Measurements from ENCODE around the gene PTPA. TPM values are rescaled to one million over a fixed set of nuclear protein-coding genes. Genes with fewer than 3 reads are reported as not detected.

Gene PTPA
- total and polyA plus RNA-seq, 2 of the 4 experiments (the other 2 are of a cell fraction): 124 to 149 TPM

- Histone ChIP-seq H3K4ac (ENCODE audit: low read depth, low read length) (no peak overlapping the region), H3K14ac (replicated peaks; ENCODE audit: low read depth, low read length) (no peak overlapping the region), H2BK15ac (ENCODE audit: low read depth, low read length) (no peak overlapping the region), H3K4me2 (ENCODE audit: low read depth, low read length) (no peak overlapping the region), H4K5ac (ENCODE audit: low read depth, low read length) (no peak overlapping the region), H3K4me3 (ENCODE audit: insufficient read depth, low read depth, low read length) (no peak overlapping the region), H3K79me1 (ENCODE audit: low read depth in 1 of 2, low read length in 2 of 2) (peaks cover 24 to 68% of the 10 kb centered on the region in 2 experiments; a peak in 3 of 4 replicates), H2AFZ (replicated peaks; ENCODE audit: low read length, poor library complexity) (no peak overlapping the region), H4K20me1 (ENCODE audit: insufficient read depth, low read length) (peaks cover 17% of the 10 kb centered on the region), H3K36me3 (ENCODE audit: control insufficient read depth, insufficient read depth, low read length) (peaks cover 21% of the 10 kb centered on the region), H3K9me1 (ENCODE audit: insufficient read depth, low read length) (no peaks in the 10 kb centered on the region; the same call in 1 of the 2 replicates), H3K56ac (ENCODE audit: extremely low read depth, insufficient read depth, low read length) (no peak overlapping the region), H4K91ac (ENCODE audit: insufficient read depth, low read depth, low read length) (no peak overlapping the region), H3K27me3 (ENCODE audit: control insufficient read depth, insufficient read depth, low read length) (no peaks in the 10 kb centered on the region), H3K9me3 (ENCODE audit: control insufficient read depth, insufficient read depth, low read length) (no peaks in the 10 kb centered on the region), H2BK120ac (ENCODE audit: low read depth, low read length) (no peak overlapping the region), H2AK9ac (replicated peaks; ENCODE audit: low read depth, low read length, poor library complexity) (no peak overlapping the region), H3K9ac (ENCODE audit: low read depth, low read length) (no peak overlapping the region), H2BK5ac (ENCODE audit: low read depth, low read length, poor library complexity, severe bottlenecking) (no peak overlapping the region), H3K23ac (ENCODE audit: low read depth, low read length) (no peak overlapping the region), H2BK20ac (ENCODE audit: low read depth, low read length) (no peak overlapping the region), H3K27ac (ENCODE audit: insufficient read depth, low read length) (no peak overlapping the region), H2AK5ac (ENCODE audit: low read depth, low read length) (no peak overlapping the region), H3K4me1 (ENCODE audit: control insufficient read depth, insufficient read depth, low read length) (peaks cover 5% of the 10 kb centered on the region), H3K18ac (ENCODE audit: low read depth, low read length) (no peak overlapping the region), H4K8ac (ENCODE audit: low read depth in 2 of 2, low read length in 2 of 2) (no peak overlapping the region)
- in situ Hi-C loops (cut with MboI; ENCODE audit: low sequenced_read_pairs) (no loop called here), intact Hi-C loops (cut with micrococcal nuclease) (no loop called here), dilution Hi-C loops (cut with HindIII; ENCODE audit: low sequenced_read_pairs, unreplicated experiment) (no loop called here)
- TF ChIP-seq USF2 (IDR thresholded peaks at IDR 0.05; ENCODE audit: low read depth, low read length) (no peak), MAFK (IDR thresholded peaks at IDR 0.05; ENCODE audit: low read depth, low read length) (no peak), MXI1 (IDR thresholded peaks at IDR 0.05; ENCODE audit: borderline replicate concordance, low read depth, low read length) (no peak), BHLHE40 (IDR thresholded peaks at IDR 0.05; ENCODE audit: low read depth, low read length) (no peak), CHD1 (IDR thresholded peaks at IDR 0.05; ENCODE audit: low read depth, low read length) (no peak), RAD21 (IDR thresholded peaks at IDR 0.05; ENCODE audit: low read length) (no peak), POLR2A (IDR thresholded peaks at IDR 0.05; ENCODE audit: low read depth, low read length) (no peak), RCOR1 (IDR thresholded peaks at IDR 0.05; ENCODE audit: insufficient replicate concordance, low read length) (no peak), NFE2L2 (IDR thresholded peaks at IDR 0.05; ENCODE audit: low read depth, low read length) (no peak), MAZ (IDR thresholded peaks at IDR 0.05; ENCODE audit: borderline replicate concordance, low read depth, low read length) (no peak), CEBPB (IDR thresholded peaks at IDR 0.05; ENCODE audit: low read depth, low read length) (no peak), SMC3 (IDR thresholded peaks at IDR 0.05; ENCODE audit: low read depth, low read length) (no peak)
- TF ChIP-seq, protein P1, sequence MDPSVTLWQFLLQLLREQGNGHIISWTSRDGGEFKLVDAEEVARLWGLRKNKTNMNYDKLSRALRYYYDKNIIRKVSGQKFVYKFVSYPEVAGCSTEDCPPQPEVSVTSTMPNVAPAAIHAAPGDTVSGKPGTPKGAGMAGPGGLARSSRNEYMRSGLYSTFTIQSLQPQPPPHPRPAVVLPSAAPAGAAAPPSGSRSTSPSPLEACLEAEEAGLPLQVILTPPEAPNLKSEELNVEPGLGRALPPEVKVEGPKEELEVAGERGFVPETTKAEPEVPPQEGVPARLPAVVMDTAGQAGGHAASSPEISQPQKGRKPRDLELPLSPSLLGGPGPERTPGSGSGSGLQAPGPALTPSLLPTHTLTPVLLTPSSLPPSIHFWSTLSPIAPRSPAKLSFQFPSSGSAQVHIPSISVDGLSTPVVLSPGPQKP (IDR thresholded peaks at IDR 0.05; ENCODE audit: borderline replicate concordance, low read depth, low read length): no peak
- DNase-seq: no peak
- WGBS, 2 experiments (ENCODE audit: extremely low coverage in 2 of 2, insufficient read length in 1 of 2): 100% methylated on average over 1 of the region's 4 CpGs; no CpG with 5 or more reads in 1 of the 2 experiments
- ATAC-seq (ENCODE audit: low read depth): no peak
- ChIA-PET POLR2A (ENCODE audit: unreplicated experiment) (no interaction called here), CTCF (interaction anchor here (0.6 kb wide), 1 partner anchor 505 kb away, joined by 5 read pairs; no protein-coding TSS in a partner anchor)
- no TSS peak for BruUV-seq (replicated peaks)
Observed at GRCh38 chr9:129118799-129119198, 7.6 kb downstream of the PTPA start.

Measured in IMR-90 (cell line).